HUDEP-2 (cell line): ENCODE results near the gene CARD16.
"Not testable (repeated sequence)": the region's sequence is repeated elsewhere in the genome, so short reads cannot be mapped to it uniquely, and the experiment has no call there.

Experiments
- DNase-seq, 76 experiments: peaks; one replicate each; lab custom pipeline; 2025; ENCODE audit not compliant: unreplicated experiment in 76 of 76; lab: John Stamatoyannopoulos, UW

Gene CARD16

DNA sequence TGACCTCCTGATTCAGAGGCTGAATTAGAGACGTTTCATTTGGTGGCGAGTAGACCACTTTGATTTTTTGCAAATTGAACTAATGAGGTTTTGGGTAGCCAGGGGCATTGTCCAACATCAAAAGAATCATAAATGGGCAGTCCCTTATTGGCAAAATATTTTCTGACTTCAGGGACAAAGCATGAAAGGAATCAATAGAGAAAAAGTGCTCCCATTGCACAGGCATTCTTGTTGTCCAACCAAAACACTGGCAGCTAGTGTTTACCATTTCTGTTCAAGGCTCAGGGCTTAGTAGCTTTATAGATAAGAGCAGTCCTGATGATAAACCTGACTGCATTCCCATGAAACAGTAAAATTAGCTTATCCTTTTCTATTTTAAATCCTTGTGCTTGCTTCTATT is 6.4 kb upstream of the CARD16 start:
- DNase-seq = no peak

DNA sequence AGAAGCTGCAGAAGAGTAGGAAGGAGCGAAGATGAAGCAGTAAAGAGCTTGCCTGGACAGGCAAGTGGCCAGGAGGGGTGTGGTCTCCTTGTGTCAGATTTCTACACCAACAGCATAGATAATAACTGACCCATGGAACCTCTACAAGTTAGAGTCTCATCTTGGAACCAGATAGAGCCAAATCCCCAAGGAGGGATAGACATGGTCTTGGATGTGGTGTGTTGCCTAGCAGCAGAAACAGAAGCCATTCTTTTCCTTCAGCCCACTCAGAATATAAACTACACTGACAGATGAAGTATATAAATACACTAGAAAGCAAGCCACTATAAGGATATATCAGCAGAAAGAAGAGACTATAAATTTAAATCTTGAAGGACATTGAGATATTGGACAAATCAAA is 4.3 kb upstream of the CARD16 start:
- DNase-seq = no peak

DNA sequence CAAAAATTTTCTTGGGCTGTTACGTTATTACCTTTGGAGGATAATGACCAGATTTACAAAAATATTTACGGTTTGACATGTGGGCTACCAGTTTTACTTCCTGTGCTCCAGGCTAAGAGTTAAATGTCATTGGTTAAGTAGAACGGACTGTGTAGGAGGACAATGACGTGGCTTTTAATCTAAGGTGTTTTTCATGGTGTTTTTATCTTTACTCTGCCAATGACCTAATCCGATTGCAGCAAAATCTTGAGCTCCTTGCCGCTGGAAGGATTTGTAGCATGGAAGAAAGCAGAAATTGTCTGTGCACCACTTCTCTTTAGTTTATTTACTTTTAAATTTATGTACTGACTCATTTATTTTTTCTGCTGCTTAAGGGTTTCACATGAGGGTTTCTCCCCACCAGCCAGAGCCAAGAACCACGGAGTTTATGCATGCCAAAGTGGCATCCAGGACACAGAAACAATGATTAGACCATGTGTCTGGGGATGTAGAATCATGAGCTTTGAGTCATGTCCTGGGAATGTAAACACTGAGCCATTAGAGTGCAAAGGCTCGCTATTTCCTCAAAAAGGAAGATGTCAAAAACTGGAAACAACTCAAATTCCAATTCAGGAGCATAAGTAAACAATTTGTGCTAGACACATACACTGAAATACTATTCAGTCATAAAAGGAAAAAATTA is 1.9 kb upstream of the CARD16 start:
- DNase-seq = no peak

DNA sequence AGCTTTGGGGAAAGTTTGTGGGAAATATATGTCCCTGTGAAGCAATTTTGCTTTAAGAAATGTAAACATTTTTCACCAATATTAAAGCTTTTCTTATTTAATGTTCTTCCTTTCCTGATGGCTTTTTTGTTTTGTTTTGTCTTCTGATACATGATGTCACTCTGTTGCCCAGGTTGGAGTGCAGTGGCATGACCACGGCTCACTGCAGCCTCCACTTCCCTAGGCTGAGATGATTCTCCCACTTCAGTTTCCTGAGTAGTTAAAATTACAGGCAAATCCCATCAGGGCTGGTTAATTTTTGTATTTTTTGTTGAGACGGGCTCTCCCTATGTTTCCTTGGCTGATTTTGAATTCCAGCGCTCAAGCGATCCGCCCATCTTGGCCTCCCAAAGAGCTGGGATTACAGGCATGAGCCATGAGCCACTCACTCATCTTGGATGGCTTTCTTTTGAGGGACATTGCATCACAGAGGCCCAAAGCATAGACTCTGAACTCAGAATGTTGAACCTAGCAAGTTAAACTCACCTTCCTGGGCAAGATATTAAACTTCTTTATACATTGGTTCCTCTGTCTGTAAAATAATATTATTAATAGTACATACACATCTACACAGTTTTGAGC is 651 bp upstream of the CARD16 start:
- no peak for DNase-seq

DNA sequence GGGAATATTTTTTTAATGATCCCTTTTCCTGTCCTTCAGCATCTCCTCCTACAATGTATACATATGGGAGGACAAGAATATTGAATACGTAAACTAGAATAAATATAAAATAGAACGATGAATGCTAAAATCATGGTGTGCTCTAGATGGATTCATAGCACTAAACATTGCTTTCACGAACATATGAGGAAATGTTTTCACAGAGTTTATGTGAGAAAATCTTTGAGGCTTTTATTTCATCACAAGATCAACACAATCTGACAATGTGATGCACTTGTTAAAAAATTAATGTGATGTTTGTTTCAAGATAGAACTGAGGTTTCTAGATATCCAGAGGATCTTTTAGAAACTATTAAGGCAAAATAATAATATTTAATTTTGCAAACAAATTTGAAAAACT is 3.0 kb downstream of the CARD16 start:
- DNase-seq = no peak

DNA sequence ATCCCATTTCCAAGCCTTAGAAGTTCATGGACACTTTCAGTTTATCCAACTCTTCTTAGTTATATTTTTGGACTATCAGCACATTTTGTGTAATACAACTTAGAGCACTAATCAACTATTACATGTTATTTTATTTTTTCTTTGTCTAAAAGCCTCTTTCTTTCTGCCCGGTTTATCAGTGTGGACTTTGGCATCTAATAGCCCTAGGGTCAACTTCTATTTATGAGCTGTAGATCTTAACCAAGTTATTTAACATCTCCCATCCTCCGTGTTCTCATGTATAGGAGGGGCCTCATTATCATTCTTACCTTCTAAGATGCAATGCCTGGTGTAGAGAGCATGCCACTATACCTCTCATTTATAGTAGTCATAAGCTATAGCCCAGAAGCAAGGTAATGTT is 4.4 kb downstream of the CARD16 start:
- no peak for DNase-seq

DNA sequence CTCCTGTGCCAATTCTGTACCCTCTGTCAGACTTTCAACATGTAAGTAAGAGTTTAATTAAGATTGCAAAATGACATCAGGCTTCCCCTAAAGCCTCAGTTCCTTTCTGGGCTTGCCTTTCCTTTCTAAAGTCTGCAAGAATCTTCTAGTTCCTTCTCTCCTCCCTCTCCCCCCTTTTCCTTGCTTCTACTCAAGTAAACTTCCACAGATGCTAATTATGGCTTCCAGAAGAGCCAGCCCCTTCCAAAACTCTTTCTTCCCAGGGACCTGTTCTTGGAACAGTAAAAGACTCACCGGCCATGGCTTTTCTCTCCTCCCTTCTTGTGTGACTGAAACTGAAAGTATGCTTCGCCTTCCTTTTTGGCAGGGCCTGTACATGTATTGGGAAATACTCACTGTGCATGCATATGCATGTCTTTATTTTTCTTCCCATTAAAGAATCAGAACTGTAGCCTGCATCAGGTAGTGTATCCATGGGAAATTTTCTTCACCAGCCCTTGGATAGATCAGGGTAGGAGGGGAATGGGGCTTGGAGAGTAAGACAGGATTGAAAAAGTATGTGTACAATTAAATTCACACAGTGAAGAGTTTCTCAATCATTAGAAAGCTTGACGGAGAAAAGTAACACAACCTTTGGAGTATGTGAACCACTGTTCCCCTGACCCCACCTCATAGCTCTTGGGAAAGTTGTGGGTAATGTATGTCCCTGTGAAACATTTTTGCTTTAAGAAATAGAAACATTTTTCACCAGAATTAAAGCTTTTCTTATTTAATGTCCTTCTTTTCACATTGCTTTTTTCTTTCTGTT is 10.1 kb downstream of the CARD16 start, which contains the start of gene CASP1:
CASP1 (minus strand) TSS at position 332 of the 808 bp plus-strand sequence; CDS start at position 301, 31 bp downstream.
- DNase-seq = no peak

DNA sequence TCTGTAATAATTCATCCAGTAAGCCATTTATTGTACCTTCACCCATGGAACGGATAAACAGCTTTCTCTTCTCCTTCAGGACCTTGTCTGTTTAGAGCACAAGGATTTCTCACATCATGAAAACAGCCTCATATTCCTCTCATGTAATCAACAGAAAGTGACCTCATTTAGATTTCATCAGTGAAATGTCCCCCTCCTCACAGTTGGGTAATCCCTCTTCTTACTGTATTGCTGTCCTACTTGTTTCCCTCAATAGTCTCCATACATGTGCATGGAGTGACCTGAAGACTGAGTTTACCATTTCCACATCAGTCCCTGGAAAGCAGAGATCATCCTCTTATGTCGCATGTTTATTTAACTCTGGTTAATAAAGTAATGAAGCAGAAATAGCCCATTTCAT is 10.7 kb downstream of the CARD16 start:
- DNase-seq = not testable (repeated sequence)

DNA sequence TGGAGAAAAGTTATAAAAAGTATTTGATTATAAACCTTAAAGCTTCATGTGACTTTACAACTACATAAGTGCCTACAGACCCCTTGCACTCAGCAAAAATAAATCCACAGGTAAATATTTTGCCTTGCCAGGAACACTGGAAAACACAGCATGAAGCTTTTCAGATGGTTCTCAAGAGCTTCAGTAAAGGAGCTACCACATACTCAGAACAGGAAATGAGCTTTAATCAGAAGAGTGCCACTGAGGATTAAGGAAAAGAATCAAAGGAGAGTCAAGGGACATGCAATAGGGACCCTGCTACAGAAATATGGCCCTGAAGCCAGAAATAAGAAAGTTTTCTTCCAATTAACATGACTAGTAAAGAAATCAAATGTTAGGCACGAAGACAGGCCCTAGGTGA is 11.4 kb downstream of the CARD16 start:
- no peak for DNase-seq

DNA sequence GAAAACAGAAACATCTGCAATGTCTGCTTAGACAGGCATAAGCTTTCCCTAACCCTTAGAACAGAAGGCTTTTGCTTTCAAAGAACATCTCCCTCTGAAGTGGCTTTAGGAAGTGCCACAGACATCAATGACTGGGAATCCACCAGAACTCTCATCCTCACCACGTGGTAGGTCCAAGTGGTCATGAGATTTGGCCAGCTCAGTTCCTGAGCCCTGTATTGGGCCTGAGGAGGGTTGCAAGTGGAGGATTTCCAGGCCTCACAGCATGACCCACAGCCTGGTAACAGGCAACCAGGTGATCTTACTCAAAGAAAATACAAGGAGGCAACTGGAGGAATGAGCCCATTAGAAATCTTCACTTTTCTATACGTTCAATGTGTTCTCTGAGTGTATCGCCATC is 11.8 kb downstream of the CARD16 start:
- no peak for DNase-seq

DNA sequence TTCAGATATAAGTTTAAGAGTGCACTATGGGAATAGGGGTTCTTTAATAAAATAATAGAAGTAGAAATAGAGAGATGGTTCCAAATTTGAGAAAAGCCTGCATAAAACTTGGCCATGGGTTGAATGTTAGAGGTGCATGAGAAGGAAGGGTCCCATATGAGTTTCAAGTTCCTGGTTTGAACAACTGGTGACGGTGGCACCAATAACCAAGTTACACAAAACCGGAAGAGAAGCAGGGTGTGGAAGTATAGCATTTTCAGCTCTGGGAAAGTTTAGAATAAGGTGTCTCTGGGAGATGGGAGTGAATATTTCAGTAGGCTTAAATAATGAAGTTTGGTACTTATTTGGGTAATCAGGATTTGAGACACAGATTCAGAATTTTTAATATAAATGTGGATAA is 12.6 kb downstream of the CARD16 start:
- no peak for DNase-seq

DNA sequence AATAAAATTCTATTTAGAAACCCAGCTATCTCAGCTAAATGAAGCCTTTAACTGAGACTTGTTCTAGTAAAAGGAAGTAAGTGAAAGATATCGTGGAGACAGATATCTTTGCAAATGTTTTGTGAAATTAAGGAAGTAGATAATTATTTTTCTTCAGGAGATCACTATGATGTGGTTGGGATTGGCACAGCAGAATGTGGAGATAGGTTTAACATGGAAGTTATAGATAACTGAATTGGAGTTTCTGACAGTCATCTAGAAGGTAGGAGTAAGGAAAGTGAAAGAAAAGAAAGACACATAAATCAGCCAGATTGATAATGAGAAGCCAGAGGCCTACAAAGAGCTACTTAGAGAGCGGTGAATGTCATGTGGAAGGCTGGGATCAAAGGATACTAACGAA is 17.5 kb downstream of the CARD16 start:
- no peak for DNase-seq

DNA sequence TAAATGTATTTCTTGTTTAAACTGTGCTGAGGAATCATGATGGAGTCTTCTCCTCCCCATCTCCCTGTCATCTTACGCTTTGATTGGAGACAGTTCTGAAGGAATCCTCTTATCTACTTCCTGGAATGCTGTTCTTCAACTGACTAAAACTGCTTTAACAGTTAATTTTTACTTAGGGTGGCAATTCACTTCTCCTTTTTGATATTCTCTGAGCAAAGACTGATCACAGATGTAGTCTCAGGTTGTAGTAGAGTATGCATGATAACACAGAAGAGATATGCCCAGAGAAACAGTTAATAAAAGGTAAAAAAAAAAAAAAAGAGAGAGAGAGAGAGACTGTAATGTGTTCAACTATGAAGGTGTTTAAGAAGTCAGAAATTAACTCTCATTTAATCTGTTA is 20.7 kb downstream of the CARD16 start:
- no peak for DNase-seq

DNA sequence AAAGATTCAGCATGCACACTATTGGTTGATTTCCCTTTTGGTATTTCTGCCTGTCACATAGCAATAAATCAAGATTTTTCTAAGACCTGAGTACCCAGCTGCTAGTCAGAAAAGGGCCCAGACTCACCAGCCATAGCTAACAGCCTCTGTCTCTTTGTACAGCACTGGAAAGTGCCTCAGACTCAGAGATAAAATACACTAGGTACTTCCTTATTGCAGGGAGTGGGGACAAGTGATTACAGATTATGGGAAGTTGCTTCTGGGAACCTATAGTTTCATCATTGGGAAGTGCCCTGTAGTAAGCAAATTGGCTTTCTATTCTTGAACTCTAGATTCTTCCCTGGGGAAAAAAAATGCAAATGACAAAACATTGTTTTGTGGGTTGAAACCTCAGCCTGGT is 22.1 kb downstream of the CARD16 start, which contains the start of gene CASP5:
CASP5 (minus strand) TSS at position 166 of the 400 bp plus-strand sequence; CDS start at position 134, 32 bp downstream.
- no peak for DNase-seq

DNA sequence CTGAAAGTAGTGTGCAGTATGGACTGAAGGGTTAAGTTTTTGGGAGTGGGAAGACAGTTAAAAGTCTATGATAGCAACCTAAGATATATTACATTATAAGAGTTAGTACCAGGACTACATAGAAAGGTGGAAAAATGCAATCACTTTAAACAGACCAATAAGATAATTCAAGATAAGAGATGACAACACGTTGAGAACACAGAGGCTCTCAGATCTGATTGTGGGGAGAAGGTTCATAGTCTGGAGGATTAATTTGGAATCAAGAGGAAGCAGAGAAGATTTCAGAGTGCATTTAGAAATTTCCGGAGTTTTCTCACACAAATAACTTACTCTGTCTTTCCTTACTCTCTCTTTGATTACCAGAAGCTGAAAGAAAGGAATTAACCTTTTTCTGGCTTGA is 22.6 kb downstream of the CARD16 start:
- DNase-seq = no peak

DNA sequence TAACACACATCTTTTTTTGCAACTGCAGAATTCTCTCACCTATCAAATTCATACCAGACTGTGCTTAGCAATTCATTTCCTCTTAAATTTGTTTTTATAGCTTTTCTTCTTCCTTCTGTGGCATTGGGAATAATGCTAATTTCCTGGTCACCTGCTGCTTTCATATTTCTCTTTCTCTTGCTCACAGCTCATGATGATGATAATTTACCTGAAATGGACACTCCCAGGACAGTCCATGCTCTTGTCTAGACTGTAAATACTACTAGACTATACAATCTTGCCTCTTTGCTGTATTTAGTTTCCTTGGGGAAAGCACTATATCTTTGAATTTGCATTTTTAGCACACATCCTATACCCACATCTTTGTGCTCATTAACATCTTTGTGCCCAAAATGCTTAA is 37.7 kb downstream of the CARD16 start:
- no peak for DNase-seq

DNA sequence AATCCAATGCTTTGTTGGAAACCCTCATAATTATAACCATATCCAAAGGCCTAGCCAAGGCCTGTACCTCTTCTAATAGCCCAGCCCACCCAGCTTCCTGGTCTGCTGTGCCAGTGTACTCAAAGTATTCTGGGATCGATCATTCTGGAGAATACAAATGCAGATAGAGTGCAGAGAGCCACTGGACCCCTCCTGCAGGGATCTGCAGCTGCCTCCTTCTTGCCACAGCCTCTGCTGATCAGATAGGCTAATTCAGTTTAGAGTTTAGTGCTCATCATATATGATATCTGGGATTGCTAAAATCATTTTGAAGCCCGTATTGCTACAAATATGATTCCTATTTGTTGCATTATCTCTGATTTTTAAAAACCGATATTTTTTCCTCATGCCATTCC is 39.7 kb downstream of the CARD16 start:
- no peak for DNase-seq

DNA sequence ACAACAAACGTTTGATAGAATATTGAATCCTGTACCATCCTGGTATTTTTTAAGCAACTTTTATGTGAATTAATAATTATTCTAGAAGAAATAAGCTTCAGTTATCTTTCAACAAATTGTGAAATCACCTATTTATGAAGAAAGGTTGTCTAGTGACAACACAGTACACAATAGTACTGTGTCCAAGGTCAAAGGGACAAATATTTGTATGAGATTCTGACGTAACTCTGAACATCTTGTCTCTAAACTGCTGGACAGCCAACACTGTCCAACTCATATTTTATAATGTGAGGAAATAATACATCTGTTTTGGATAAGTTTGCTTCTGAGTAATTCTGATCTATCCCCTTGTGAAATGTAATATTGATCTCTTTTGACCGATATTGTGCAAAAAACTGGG is 41.1 kb downstream of the CARD16 start:
- no peak for DNase-seq

DNA sequence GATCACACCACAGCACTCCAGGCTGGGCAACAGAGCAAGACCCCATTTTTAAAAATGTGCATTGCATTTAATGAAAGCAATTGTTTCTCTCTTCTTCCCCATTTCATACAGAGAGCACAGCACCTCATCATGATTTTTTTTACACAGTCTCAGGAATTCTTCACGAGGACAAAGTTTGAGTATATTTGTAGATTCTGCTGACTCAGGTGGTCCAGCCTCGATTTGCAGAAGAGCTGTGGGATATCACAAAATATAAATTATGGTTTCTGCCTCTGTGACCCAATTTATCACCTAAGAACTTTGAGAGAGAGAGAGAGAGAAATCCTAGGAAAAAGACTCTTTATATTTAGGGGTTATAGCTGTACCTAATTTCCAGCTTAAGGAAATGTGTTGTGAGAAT is 42.0 kb downstream of the CARD16 start:
- DNase-seq = no peak

DNA sequence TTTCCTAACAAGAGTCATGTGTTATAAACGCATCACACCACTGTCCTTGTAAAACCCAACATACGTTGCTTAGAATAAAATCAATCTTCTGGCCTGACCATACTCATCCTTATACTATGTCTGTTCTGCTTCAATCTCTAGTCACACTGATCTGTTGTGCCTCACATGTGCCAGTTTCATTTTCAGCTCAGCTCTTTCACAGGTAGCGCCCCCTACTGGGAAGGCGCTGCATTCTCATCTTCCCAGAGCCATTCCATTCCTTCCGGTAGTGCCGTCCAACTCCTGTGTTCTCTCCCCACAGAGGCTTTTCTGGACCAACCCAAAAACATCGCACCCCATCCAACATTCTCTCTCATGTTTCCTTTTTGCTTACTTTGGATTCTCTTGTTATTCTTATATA is 44.3 kb downstream of the CARD16 start:
- DNase-seq = peak in 13 of 76 experiments; percentile 0 to 27 (median 3)

DNA sequence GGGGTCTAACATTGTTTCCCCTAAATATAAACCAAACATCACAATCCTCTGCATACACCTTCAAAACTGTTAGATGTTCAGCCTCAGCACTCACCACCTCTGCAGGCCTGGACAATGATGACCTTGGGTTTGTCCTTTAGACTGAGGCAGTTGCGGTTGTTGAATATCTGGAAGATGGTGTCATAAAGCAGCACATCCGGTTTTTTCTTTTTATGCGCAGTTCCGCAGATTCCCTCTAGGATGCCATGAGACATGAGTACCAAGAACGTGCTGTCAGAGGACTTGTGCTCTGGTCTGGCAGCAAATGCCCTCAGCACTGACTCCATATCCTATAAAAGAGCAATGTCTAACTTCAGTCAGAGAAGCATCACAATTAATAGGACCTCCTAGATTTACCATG is 45.0 kb downstream of the CARD16 start:
- DNase-seq = peak in 1 of 76 experiments; percentile 7

DNA sequence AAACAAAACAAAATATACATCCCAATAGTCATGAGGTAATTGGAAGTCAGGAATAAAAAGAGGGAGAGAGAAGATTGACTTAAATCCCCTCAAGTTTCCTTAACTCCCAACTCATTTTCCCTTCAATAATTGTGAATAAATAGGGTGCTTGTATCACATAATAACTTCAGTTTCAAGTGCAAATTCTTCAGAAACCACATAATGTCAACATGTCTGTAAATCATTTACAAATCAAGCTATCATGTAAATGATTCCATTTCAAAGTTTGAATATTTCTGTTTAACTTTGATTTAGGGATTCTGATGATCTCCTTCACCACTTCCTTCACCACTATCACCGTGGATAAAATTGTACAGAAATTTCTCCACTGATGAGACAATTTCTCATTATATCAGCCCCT is 45.4 kb downstream of the CARD16 start:
- DNase-seq = no peak
